NCI-H2196 treated with DMSO at 0.1 percent for 48 hours (cell line): ENCODE measurements around the gene MINAR1.

Experiments used
- DNase-seq: peaks from one replicate; lab custom pipeline; 2025; ENCODE audit not compliant: unreplicated experiment; lab: John Stamatoyannopoulos, UW

The MINAR1 gene

GRCh38 chr15:79463781-79464270 is 31.7 kb downstream of the MINAR1 start:
- no peak for DNase-seq

GRCh38 chr15:79466488-79466887 is 34.4 kb downstream of the MINAR1 start:
- DNase-seq, result no peak

- no peak for DNase-seq
Measured at GRCh38 chr15:79467865-79468586, 35.9 kb downstream of the MINAR1 start.

GRCh38 chr15:79472446-79472845 is 40.3 kb downstream of the MINAR1 start:
- no peak for DNase-seq

- DNase-seq, result no peak
Measured at GRCh38 chr15:79474252-79474651, 42.1 kb downstream of the MINAR1 start.

GRCh38 chr15:79475306-79475705 is 43.2 kb downstream of the MINAR1 start:
- DNase-seq, result no peak

GRCh38 chr15:79478108-79478507 is 46.0 kb downstream of the MINAR1 start:
- no peak for DNase-seq

- no peak for DNase-seq
Measured at GRCh38 chr15:79479616-79480015, 47.5 kb downstream of the MINAR1 start.

GRCh38 chr15:79481793-79482192 is 49.7 kb downstream of the MINAR1 start:
- DNase-seq, result no peak
